NT2/D1 (cell line): ENCODE results near the gene RND1.

ENCODE experiments used
- SUZ12 ChIP-seq: IDR thresholded peaks from 2 replicates; pipeline ENCODE4 v1.6.1; 2011; ENCODE audit not compliant: insufficient read length, insufficient read depth; ENCODE audit errors: extremely low read depth
- YY1 ChIP-seq: IDR thresholded peaks from 2 replicates; pipeline ENCODE4 v1.6.1; 2011; ENCODE audit not compliant: insufficient read length, insufficient read depth
- ZNF274 ChIP-seq: IDR thresholded peaks from 2 replicates; pipeline ENCODE4 v1.6.1; 2011; ENCODE audit warnings: mild to moderate bottlenecking, low read depth, low read length

DNA sequence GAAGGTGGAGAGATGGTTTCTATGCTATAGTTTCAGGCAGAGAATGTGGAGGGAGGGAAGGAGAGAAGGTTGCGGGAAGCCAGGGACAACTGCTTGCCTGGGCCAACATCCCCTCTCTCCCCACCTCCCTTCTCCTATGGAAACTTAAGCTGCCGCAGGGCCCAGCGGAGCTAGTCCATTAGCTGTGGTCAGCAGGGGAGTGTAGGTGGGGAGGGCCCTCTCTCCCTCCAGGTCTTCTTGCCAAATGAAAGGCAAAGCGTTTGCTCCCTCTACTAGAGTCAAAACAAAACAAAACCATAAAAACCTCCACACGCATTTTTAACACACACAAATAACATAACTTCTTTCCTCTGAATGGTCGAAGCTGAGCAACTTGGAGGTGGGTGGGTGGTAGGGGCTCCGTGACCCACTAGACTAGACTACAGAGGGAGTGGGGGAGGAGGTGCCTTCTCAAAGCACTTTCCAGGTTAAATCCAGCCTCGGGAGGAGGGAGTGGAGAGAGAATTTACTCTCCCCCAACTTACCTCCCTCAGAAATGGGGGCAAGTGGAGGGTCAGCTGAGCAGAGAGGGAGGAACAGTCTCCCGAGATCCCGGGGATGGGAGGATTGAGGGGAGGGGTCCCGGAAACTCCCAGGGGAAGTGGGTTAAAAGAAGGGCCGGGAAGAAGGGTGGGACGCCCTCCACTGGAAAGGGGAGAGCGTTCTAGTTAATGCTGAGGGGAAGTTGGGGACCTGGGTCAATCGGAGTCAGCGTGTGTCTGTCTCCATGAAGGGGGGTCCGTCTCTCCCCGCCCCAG, 52.0 kb downstream of the RND1 start:
- TF ChIP-seq YY1 (no peak), ZNF274 (no peak), SUZ12 (no peak)
